ENCODE data around the gene MT1B.
"Not testable (repeated sequence)": the region's sequence is repeated elsewhere in the genome, so short reads cannot be mapped to it uniquely, and the experiment has no call there.

Gene MT1B

DNA sequence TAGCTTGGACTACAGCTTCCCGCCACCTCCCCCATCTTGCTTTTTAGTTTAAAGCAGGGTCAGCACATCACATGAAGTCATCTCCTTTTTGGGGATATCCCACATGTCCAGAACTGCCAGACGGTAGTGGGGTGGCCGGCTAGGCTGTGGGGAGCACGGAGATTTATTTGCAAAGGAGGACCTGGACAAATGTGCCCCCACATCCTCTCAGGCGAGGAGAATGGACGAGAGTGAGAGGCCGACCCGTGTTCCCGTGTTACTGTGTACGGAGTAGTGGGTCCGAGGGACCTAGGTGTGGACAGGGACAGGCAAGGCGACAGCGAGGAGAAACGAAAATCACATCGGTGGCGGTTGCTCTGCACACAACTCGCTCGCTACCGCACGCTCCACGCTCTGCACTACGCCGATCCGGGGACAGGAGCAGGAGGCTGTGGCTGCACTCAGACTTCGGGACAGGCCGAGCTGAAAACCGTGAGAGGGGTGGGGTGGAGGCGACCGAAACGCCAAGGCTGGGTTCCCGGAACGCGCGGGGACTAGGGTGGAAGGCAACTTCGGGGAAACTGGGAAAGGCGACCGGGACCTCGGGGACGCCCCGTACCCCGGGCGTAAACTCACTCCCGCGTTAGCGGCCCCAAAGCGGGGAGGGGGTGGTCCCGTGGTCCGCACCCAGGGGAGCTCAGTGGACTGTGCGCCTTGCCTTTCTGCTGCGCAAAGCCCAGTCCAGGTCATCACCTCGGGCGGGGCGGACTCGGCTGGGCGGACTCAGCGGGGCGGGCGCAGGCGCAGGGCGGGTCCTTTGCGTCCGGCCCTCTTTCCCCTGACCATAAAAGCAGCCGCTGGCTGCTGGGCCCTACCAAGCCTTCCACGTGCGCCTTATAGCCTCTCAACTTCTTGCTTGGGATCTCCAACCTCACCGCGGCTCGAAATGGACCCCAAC is 13.6 kb upstream of the MT1B start, which contains the start of gene MT1A:
Gene MT1A, plus strand, starts transcription at position 853 of the 937 bp plus-strand sequence. Its CDS starts 73 bp downstream, at position 926.
- DNase-seq (ENCODE audit: low read depth in 2 of 2): no peak

DNA sequence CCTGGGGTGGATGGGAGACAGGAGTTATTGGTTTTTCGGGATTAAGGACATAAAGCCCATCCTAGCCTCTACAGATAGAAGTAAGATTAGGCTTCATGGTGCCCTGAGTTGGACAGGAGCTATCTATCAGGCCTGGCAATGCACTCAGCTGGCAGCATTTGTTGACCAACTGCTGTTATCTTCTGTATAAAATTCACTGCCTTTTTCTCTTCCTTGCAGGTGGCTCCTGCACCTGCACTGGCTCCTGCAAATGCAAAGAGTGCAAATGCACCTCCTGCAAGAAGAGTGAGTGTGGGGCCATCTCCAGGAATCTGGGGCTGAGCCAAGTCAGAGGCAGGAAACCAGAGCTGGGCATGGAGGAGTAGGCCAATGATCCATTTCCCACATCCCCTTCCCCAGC is 12.6 kb upstream of the MT1B start:
- DNase-seq (ENCODE audit: low read depth in 2 of 2): no peak

DNA sequence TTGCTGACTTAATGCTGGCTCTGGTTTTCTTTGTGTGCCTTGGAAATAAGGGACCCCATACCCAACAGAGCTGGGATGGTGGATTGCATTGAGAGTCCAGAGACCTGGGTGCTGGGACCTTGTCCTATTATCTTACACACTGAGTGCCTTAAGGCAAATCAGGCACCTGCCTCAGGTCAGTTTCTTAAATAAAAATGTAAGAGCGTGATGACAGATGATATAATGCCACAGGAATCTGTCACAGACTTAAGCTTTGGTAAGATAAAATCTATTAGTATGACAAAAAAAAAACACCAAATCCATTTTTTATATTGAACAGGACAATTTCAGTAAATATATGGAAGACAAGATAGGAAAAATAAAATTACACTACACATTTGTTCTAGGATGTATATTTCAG is 11.6 kb upstream of the MT1B start:
- DNase-seq (ENCODE audit: low read depth in 2 of 2): no peak

DNA sequence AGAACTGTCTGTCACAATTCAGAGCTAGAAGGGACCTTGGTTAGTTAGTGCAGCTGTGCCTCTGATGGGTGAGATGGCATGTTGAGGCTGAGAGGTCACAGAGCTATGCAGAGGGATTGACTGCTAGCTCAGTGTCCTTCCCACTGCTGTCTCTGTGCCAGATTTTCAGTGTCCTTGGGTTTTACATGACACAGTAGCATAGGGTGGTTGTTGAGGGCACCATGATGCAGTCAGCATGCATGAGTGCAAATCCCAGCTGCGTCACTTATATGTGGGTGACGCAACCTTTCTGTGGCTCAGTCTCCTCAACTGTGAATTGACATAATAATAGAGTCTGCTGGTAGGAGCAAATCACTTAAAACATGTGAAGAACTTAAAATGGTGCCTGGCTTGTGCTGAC is 10.5 kb upstream of the MT1B start:
- DNase-seq (ENCODE audit: low read depth in 2 of 2): no peak

DNA sequence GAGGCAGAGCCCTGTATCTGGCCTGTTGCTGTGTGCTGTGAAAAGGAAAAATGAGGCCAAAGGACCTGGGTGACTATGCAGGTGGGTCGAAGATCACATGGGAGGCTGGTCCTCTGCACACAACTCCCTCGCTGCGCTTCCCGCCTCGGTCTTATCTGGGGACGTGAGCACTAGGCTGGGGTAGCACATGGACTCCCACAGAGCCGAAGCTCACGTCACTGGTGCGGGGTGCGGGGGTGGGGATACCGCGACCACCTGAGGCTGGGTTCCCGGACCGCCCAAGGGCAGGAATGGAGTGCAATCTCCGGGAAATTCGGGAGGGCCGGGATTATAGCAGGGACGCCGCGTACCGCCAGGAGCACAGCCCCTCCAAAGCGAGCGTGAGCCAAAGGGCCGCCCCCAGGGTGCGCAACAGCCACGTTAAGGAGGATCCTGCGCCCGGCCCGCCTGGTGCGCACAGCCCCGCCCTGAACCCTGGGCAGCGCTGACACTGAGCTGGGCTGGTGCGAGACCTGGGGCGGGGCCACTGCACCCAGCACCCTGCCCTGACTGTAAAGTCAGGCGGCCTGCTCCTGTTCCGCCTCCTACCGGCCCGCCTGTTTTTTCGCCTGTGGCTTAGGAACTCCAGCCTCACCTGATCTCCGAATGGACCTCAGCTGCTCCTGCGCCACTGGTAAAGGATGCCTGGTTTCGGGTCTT is 8.5 kb upstream of the MT1B start:
- peak; percentile 54 to 68 for DNase-seq (ENCODE audit: low read depth in 2 of 2)

DNA sequence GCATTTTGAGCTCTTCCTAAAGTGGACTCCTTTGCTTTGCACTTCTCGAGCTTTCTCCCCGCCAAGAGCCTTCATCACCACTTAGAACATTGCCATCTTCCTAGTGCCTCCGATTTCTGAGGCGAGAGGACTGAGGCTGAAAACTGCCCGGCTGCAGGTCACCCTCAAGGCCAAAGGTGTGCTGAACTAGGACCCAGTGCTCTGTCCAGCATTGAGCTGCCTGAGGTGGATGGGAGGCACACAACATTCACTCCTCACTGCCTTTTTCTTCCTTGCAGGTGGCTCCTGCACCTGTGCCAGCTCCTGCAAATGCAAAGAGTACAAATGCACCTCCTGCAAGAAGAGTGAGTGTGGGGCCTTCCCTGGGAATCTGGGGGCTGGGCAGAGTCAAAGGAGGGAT is 7.9 kb upstream of the MT1B start:
- DNase-seq (ENCODE audit: low read depth in 2 of 2): no peak

- no peak for DNase-seq (ENCODE audit: low read depth in 2 of 2)
Observed at GRCh38 chr16:56645311-56645710, 6.4 kb upstream of the MT1B start.

- no peak for DNase-seq (ENCODE audit: low read depth in 2 of 2)
Observed at GRCh38 chr16:56645838-56646237, 5.8 kb upstream of the MT1B start.

GRCh38 chr16:56647641-56648431 is 3.9 kb upstream of the MT1B start:
- no peak for DNase-seq (ENCODE audit: low read depth in 2 of 2)

DNA sequence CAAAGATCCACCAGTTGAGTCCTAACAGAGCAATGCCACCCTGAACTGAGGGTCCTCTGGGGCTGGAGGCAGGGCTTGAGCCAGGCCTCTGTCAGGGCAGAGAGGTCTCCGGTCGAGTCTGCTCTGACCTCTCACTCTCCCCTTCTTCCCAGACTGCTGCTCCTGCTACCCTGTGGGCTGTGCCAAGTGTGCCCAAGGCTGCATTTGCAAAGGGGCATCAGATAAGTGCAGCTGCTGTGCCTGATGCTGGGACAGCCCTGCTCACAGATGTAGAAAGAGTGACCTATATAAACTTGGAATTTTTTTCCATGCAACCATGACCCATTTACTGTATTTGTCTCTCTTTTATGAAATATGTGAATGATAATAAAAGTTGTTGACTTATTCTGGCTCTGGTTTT is 2.4 kb upstream of the MT1B start:
- DNase-seq (ENCODE audit: low read depth in 2 of 2): no peak

GRCh38 chr16:56649820-56650219 is 1.9 kb upstream of the MT1B start:
- DNase-seq (ENCODE audit: low read depth in 2 of 2): no peak

DNA sequence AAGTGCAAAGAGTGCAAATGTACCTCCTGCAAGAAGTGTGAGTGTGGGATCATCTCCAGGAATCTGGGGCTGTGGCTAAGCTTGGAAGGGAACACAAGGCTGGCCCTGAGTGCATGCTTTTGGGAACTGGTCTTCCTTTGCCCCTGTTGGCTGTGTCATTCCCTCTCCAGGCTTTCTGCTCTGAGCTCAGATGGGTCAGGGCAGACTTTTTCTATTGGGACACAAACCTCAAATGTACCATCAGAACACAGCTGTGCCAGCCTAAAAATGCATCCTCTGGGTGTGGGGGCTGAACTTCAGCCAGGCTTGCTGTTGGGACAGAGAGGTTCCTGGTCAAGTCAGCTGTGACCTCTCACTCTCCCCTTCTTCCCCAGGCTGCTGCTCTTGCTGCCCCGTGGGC is 914 bp downstream of the MT1B start:
- no peak for DNase-seq (ENCODE audit: low read depth in 2 of 2)

GRCh38 chr16:56653218-56653617 is 1.5 kb downstream of the MT1B start:
- no peak for DNase-seq (ENCODE audit: low read depth in 2 of 2)

GRCh38 chr16:56657555-56658326 is 6.1 kb downstream of the MT1B start, which contains the start of gene MT1F:
Gene MT1F, plus strand, starts transcription at chr16:56657959. Its CDS starts 100 bp downstream, at chr16:56658059.
- DNase-seq (ENCODE audit: low read depth in 2 of 2): peak; percentile 37 to 71

- DNase-seq (ENCODE audit: low read depth in 2 of 2): no peak
Observed at GRCh38 chr16:56658327-56658875, 6.7 kb downstream of the MT1B start.

DNA sequence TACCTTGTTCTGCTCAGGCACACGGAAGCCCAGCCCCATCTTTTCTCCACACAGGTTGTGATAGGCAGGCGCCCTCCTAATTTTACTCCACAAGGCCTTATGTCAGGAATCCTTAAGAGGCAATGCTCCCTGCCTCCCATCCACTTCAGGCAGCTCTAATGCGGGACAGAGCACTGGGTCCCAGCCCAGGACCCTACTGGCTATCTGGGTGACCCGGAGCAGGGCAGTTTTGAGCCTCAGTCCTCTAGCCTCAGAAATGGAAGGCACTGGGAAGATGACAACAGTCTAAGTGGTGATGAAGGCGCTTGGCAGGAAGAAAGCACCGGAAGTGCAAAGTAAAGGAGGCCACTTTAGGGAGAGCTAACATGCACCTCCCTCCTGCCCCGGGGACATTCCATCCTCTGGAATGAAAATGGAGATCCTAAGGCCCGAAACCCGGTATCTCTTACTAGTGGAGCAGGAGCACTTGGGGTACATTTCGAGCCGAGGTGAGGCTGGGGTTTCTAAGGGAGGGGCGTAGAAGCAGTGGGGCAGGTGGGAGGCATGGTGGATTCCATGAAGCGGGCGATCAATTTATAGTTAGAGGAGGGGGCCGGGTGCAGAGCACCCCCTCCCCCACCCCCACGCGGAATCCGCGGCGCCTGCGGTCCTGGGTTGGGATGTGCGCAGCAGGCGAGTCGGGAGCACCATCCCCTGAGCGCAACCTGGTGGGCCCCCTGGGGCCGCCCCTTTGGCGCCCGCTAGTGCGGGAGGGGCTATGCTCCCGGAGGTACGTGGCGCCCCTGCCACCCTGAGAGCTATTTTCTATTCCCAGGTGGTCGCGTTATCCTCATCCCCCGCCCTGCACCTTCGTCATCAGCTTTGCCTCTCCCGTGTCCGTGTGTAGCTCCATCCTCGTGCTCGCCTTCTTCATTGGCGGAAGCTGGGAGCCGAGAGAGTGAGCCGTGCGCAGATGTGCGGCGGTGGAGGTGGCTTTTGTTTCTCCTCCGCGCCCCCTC is 11.0 kb downstream of the MT1B start:
- no peak for DNase-seq (ENCODE audit: low read depth in 2 of 2)

- no peak for DNase-seq (ENCODE audit: low read depth in 2 of 2)
Observed at GRCh38 chr16:56664506-56664905, 12.8 kb downstream of the MT1B start.

DNA sequence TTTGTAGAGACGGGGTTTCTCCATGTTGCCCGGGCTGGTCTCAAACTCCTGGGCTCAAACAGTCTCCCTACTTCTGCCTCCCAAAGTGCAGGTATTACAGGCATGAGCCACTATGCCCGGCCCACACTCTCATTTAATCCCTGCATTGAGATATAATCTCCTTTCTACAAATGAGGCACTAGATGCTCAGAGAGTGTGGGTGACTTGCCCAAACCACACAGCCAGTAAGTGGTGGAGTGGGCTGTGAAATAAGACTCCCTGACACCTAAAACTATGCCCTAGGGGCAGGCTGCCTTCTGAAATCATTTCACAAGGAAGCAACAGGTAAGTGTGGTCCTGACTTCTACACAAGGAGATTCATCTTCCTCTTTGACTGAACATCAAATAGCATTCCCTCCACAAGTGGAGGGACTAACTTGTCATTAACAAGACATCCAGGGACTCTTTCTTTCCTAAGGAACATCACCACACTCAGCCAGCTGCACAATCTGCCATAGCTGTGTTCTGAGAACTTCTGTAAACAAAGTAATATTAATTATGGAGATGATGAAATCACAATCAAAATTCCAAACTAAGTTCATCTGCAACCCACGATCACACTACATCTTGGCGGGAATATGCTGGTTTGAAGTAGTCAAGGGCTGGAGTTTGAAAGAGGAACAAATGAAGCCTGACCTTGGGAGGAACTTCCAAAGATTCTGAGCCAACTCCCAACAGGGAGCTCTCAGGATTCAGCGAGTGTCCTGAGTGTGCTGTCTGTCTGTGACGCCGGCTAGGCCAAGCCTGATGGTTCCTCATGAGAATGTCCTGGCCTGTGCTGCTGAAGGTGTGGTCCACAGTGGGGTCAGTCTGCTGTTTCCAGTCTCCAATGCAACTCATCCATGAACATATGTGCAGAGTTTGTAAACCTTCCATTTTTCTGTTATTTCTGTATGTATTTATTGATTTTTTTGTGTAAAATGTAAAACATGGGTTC is 13.9 kb downstream of the MT1B start:
- DNase-seq (ENCODE audit: low read depth in 2 of 2): not testable (repeated sequence)

Measured in stimulated activated CD4-positive, alpha-beta T cell treated with anti-CD3 and anti-CD28 coated beads, Interleukin-1b, Interleukin-23, amount 100 ng/mL, for 4 hours (primary cell).